GM15510 (cell line): ENCODE data around the gene AOAH.

Source experiments
- POLR2A ChIP-seq: IDR thresholded peaks from 3 replicates; pipeline ENCODE4 v1.6.1; 2011; ENCODE audit warnings: borderline replicate concordance; ENCODE audit not compliant: insufficient read length; ENCODE audit errors: extremely low read depth

The AOAH gene

DNA sequence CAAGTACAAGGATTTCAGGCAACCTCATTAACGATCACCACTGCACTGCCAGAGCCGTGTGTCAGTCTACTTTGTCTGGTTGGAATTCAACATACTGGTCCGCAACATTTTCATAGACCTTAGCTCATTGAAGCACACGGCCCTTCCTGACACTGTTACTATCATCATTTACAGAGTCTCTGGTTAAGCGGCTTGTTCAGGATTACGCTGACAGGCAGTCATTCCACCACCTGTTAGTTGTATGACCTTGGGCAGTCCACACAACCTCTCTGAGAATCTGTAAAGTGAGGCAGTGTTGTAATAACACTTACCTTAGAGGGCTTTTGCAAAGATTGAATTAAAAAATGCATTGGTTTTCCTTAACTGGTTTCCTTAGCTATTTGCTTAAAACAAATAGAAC is 112.6 kb downstream of the AOAH start:
- TF ChIP-seq POLR2A: no peak

DNA sequence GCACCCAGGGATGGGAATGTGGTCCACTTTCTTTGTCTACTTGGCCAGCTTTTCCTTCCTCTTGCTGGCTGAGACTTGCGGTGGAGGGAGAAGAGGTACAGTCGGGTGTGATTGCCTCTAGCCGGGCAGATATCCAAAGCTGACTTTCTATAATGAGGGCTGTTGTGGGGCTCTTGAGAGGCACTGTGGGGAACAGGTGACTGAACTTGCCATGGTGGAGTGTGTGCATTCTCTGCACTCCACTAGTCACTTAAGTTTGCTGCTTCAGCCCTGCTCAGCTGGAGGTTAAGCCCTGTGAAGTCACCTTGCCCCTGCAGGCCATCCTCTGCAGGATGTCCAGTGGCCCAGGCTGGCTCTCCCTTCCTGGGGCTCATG is 116.6 kb downstream of the AOAH start:
- TF ChIP-seq POLR2A: no peak

DNA sequence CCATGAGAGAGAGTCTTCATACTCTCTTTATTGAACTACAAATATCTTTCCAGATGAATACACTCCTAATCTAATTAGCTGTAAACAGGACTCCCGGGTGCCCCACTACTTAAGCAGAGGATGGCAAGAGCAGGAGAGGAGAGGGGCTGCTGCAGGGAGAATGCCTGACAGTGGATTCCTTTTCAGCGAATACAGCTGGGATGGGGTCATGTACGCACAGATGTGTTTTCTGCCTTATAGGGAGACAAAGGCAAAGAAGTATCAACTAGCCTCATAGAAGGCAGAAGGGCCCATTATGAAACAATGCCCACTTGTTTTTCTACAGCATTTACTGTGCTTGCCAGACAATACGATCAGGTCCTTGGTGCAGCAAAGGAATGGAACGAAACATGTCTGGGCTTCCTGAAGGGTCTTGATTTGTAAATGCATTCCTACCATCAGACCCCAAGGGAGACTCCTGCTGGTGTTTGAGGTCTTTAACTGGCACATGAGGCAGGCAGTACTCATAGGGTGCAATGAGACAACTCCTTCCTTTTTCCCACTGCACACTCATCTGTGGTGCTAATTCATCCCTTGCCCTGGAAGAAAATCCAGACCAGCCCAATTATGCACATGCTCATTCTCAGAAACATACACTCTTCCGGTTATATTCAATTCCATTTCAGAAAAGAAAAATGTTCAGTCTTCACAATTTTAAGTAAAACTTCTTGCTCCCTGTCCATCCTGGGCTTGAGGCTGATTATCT is 117.1 kb downstream of the AOAH start:
- TF ChIP-seq POLR2A: no peak

- no peak for TF ChIP-seq POLR2A
These were observed 117.9 kb downstream of the AOAH start for GRCh38 chr7:36606153-36606975.

- TF ChIP-seq POLR2A: no peak
These were observed 118.8 kb downstream of the AOAH start for GRCh38 chr7:36605261-36606051.

- no peak for TF ChIP-seq POLR2A
These were observed 119.5 kb downstream of the AOAH start for GRCh38 chr7:36604806-36605205.

- TF ChIP-seq POLR2A: no peak
These were observed 121.1 kb downstream of the AOAH start for GRCh38 chr7:36602934-36603887.

DNA sequence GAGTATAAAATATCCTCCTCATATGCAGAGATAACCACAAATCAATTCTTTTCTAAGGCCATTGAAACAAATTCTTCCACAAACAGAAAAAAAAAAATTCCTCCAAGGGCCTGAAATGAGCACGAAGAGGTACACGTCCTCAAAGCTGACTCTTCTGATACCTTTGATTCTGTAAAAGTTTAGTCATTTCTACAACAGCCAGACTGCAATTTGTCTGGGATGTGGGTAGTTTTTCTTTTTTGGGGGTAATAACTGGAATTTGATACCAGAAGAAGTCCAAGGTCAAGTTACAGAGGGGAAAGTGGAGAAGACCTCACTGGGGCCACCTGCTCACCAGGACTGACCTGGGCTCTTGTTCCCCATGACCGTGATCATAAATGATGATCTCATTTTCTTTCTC is 121.8 kb downstream of the AOAH start:
- TF ChIP-seq POLR2A: no peak

DNA sequence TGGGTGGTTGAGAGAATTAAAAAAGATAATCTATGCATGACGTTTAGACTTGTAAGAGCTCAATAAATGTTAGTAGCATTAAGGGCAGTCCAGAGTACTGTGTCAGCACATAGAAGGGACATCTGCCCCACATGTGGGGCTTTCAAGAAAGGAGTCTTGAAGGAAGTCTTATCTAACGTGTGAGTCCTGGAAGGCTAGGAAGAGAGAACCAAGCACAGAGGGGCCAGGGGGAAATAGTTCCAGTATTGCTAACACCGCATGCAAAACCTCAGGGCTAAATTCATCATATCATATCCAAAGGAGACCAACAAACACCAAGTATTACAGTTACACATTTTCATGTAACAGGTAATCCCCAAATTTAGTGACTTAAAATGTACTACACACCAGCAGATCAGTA is 122.7 kb downstream of the AOAH start:
- TF ChIP-seq POLR2A: no peak

DNA sequence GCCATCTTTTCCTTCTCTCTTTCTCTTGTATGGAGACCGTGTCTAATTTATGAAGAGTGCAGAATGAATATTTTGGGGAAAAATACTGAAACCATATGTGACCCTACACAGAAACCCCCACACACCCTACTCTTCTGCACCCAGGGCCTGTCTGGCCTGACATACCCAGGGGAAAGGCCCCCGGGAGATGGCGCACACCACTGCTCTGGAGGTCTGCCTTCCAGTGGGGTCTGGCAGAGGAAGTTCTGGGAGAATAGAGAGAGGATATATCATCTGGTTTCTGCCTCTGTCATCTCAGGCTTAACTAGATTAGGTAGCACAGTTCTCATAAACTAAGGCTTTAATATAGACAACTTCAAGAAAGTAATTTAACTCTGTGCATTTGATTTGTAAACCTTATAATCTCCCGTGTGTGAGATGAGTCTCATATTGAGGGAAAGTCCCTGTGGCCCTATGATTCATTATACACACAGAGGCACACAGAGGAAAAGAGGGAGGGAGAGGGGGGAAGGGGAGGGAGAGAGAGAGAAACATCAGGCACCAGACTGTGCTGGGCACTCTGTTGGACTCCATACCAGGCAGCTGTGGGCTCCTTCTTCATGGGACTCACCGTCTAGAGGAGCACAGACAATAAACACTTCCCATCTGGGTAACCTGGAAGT is 123.3 kb downstream of the AOAH start:
- TF ChIP-seq POLR2A: no peak

DNA sequence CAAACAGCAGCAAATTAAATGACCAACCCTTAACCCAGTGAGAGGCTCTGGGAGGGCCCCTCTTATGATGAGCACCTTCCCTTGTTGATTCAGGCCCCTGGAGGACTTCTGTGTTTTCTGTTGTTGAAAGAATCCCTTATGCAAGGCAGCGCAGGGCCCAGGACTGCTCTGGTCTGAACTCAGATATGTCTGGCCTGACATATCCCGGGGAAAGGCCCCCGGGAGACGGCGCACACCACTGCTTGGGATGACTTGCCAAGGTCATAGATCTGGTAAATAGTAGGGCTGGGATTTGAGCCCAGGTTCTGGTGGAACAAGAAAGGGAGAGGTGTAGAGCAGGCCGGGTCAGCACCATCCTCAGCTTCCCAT is 124.0 kb downstream of the AOAH start:
- no peak for TF ChIP-seq POLR2A

DNA sequence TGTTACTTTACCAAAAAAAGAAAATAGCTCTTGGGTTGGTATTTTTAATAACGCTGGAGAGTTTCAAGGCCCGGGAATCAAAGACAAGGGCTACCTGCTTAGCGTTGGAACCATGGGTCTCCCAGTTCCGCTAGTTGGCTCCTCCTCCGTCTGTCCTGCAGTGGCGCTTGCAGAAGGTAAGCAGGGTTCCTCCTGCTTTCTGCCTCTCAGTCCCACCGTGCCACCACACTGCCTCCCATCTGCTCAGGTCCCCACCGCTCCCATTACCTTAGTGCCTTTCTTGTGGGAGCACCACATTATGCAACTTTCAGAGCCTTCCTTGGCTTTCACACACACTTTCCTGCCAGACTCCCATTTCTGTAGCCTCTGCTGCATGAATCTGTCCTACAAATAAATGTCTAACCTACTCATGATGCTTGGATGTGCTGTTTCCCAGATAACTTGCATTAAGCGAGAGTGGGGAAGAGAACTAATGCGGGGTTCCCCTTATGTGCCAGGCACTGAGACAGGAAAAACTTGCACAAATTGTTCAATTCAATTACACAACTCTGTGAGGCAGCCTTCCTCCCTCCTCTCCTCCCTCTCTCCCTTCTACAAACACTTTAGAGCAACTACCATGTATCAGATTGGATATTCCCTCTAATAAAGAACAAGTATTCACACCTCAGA is 124.5 kb downstream of the AOAH start:
- no peak for TF ChIP-seq POLR2A

DNA sequence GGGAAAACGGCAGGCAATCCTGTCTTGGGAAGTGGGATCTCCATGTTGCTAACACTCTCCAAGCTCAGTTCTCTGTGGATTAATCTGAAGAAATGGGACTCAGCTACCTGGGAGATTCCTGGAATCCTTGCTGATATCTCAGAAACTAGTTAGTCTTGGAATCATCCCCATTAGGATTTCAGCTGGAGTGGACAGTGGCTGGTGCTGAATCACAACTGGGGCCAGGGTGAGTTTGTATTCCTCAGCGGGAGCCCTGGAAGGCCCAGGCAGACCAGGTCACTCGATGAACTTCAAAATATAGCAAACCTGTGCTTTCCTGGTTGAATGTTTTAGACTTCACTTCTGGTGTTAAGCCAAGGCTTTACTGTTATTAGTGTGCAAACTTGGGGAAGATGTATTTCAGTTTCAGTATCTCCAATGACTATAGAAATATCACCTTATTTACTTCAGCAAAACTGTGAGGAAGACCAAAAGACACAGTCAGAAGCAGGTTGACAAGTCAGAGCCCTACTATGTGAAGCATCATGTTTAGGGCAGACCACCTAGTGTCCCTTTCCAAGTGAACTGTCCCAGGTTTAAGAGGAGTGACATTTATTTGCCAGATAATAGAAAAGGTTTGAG is 126.1 kb downstream of the AOAH start:
- no peak for TF ChIP-seq POLR2A
